Left kidney (tissue), 8 donors: Measurements from ENCODE around the gene LRRC49. TPM values are rescaled to one million over a fixed set of nuclear protein-coding genes. Genes with fewer than 3 reads are reported as not detected.
"Not testable (repeated sequence)": the region's sequence is repeated elsewhere in the genome, so short reads cannot be mapped to it uniquely, and the experiment has no call there.

ENCODE experiments used
- DNase-seq: peaks from one replicate; pipeline ENCODE4 v3.0.0-alpha.2; 2013
- long read RNA-seq, 8 donors: transcript quantifications; one replicate each; lab custom pipeline, GENCODE V29; 2026
- polyA plus RNA-seq: library from polyadenylated mRNA; unstranded; fragments of 120-200 nt; gene quantifications from one replicate; pipeline ENCODE4 v1.2.1, GENCODE V29; 2013; ENCODE audit not compliant: insufficient read length

The LRRC49 gene, protein sequence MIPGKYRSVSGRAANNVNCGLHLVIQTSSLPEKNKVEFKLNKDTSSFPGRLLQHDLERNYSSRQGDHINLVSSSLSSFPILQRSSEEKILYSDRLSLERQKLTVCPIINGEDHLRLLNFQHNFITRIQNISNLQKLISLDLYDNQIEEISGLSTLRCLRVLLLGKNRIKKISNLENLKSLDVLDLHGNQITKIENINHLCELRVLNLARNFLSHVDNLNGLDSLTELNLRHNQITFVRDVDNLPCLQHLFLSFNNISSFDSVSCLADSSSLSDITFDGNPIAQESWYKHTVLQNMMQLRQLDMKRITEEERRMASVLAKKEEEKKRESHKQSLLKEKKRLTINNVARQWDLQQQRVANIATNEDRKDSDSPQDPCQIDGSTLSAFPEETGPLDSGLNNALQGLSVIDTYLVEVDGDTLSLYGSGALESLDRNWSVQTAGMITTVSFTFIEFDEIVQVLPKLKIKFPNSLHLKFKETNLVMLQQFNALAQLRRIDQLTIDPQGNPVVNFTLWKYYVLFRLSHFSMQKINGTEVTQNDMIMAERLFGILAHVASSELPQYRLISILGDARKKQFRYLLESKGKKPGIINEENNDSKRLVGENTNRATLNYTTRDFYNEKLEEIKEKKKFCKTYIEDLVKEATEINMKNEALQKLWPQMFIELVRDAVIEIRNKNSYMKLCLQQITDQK
- 20.9 TPM for polyA plus RNA-seq
- long read RNA-seq, donor 1, partial matches to known transcripts, result 0 of 1 reads
- long read RNA-seq, donor 1, other reads (novel, unspliced or antisense), result 0 of 1 reads
- long read RNA-seq, donor 2, partial matches to known transcripts, result 0 of 1 reads
- long read RNA-seq, donor 2, other reads (novel, unspliced or antisense), result 0 of 1 reads
- long read RNA-seq, donor 3, result 0 reads
- long read RNA-seq, donor 4, result 0 reads
- long read RNA-seq, donor 5, partial matches to known transcripts, result 0 of 3 reads
- long read RNA-seq, donor 5, other reads (novel, unspliced or antisense), result 0 of 3 reads
- long read RNA-seq, donor 6, partial matches to known transcripts, result 5 of 8 reads
- long read RNA-seq, donor 6, other reads (novel, unspliced or antisense), result 0 of 8 reads
- long read RNA-seq, donor 7, partial matches to known transcripts, result 0 of 2 reads
- long read RNA-seq, donor 7, other reads (novel, unspliced or antisense), result 0 of 2 reads
- long read RNA-seq, donor 8, partial matches to known transcripts, result 0 of 2 reads
- long read RNA-seq, donor 8, other reads (novel, unspliced or antisense), result 0 of 2 reads

DNA sequence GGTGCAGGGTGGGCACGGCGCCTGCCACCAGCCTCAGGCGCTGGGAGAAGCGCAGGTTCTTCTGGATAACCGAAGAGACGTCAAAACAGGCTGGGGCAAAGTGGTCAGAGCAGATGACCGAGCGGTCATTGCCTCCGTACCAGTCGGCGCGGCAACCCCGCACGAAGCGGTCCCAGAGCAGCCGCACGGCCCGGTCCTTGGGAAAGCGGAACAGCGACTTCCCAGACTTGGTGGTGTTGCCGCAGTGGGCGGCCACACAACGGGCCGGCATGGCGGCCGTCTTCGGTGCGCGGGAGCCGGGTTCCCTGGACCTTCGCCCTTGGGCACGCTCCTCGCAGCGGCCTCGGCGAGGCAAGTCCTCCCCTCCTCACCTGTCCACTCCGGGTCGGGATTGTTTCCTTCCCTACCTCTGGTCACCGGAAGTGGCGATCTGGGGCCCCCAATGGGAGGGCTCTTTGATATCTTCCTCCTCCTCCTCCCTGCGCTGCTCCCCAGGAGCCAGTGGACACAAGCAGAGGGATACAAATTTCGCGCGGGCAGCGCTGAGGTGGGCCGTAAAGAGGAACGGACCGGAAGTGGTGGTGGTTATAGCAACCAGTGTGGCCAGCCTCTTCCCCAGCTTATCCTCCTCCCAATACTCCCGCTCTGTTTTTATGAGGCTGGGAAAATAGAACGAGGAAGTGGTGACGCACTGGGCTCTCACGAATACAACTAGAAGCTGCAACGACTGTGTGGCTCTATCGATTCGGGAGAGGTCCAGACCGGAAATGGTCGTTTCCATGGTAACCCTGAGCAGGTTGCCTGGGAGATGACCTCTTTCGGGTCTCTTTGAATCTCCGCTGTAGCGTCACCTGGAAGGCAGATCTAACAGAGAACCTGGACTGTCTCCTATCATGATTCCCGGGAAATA lies at the start of gene LRRC49, which contains the start of gene THAP10:
Gene LRRC49 (plus strand): TSS at position 825 of the 910 bp plus-strand sequence. CDS start 69 bp downstream, at position 894.
Gene THAP10 (minus strand): TSS at position 432 of the 910 bp plus-strand sequence. CDS start 161 bp downstream, at position 271.
- DNase-seq, result peak; percentile 92

DNA sequence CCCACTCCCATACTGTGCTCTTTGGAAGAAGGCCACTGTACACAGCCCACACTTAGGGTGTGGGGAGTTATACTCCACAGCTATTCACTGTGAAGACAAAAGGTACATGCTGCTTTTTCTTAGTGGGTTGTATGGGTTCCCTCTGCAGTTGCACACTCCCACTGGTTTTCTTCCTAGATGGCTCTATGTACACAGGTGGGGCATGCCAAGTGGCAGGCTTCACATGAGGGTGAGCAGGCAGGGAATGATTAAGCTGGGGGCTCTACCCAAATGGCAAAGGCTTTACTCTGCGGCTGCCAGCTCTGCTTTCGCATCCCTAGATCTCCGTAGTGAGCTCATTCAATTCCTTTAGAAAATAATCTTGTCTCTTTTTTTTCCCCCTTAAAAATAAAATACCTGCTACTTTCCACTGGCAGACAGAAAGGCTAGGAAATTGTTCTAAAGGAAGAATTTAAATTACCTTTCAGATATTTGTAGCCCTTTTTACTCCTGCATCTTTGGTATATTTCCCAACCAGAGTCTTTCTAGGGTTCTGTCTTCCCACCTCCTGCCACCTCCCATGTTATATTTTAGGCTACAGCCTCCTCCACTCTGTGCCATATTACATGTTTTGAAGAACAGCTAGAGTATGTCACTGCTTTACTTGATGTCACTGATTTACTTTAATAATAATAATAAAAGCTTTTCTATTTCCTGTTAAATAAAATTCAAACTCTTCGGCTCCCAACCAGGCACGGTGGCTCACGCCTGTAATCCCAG lies 46.8 kb upstream of the LRRC49 start:
- no peak for DNase-seq

- DNase-seq, result no peak
Measured at GRCh38 chr15:70851889-70852288, 40.7 kb upstream of the LRRC49 start.

- DNase-seq, result no peak
Measured at GRCh38 chr15:70852501-70853317, 39.9 kb upstream of the LRRC49 start.

DNA sequence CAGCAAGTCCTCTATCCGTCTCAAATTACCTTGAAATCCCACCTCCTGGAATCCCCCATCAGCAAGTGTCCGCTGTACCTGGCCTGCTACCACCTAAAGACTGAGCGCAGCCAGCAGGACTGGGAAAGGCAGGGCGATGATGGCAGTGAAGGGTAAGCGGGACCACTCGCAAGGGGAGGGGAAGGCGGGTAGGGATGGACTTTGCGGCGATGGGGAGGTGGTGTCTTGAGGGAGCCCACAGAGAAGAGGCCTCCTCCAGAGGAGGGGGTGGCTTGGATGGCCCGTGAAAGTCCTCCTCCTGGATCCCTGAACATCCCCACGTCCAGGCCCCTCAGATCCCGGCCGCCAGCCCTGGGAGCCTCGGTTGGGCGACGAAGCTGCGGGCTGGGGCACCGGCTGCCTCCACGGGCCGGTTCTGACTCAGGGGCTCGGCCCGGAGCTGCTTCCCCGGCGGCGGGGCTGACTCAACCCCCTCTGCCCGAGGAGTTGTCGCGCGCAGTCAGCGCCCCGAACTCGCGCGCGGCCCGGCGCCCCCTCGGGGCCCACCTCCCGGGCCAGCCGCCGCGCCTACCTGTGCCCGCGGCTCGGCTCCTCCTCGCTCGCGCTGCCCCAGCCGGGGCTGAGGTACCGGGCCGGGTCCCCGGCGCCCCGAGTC lies 39.2 kb upstream of the LRRC49 start:
- DNase-seq, result peak; percentile 48

DNA sequence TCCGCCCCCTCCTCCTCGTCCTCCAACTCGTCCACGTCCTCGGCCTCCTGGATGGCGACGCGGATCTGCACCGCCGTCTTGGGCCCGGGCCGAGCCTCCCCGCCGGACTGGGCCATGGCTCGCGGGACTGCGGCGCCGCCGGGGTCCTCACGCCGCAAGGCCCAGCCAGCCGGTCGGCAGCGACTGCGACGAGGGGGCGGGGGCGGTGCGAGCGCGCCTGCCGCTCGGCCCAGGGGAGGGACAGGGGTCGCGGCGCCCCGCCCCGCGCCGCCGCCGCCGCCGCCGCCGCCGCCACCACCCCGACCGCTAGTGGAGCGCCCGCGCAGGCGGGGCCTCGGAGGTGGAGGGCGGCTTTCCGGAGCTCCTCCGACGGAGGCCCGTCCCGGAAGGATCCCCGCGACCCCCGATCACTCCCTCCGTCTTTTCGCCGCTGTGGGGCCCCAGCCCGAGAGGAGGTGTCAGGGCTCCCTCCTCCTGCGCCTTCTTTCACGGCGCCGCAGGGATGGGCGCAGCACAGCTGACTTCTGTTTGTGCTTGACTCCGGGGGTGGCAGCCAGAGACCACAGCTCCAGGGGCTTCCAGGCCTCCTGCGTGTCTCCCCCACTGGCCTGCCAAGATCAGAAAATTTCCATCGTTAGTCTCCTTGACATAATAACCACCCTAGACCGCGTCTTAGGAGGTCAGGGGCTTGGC lies 38.5 kb upstream of the LRRC49 start, which contains the start of gene LARP6:
Gene LARP6 (minus strand): TSS at position 185 of the 693 bp plus-strand sequence. CDS start 69 bp downstream, at position 116.
- DNase-seq, result peak; percentile 43

GRCh38 chr15:70854666-70854976 lies 38.0 kb upstream of the LRRC49 start:
- no peak for DNase-seq

DNA sequence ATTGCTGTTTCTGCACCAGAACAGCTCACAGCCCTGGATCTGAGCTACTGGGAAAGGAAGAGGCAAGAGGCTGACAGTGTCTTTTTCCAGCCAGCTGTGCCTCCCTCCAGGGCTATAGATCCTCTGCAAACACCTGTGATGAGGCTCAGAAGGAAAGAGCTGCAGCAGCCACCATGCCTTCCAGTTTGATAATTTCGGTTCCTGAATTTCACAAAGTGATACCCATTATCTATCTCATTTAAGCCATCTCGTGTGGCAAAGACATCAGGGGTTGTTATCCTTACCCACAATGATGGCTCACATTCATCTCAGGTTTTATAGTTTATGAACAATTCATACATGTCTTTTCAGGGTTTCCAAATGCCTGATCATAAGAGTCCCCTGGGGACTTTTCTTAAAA lies 36.9 kb upstream of the LRRC49 start:
- DNase-seq, result no peak

- DNase-seq, result no peak
Measured at GRCh38 chr15:70856177-70856883, 36.3 kb upstream of the LRRC49 start.

GRCh38 chr15:70856884-70857561 lies 35.6 kb upstream of the LRRC49 start:
- no peak for DNase-seq

DNA sequence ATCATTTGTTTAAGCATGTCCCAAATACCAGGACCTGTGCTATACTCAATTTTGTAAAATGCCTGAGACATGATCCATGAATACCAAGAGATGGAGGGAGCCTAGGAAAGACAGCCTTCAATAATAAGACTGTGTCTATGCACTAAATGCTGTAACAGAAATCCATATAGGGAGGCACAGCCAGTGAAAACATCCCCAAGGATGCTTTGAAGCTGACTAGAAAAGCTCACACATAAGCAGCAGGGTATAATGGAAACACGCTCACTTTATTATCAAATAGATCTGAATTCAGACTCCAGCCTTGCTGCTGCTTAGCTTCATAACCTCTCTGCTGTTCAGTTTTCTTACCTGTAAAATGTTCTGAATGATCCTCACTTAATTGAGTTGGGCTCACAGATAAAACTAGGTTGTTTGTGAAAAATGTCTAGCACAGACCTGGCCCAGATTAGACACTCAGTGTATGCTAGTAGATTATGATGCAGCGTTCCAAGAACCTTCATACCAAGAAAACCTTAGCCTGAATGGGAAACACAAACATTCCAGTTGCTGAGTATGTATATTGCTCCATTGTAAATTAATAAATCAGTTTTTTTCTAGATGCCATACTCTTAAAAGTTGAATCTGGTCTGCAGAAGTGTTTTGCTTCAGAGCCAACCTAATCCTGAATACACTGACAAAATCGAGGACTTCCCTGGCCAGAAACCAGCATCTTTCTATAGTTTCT lies 34.9 kb upstream of the LRRC49 start:
- DNase-seq, result no peak

GRCh38 chr15:70858614-70859321 lies 33.9 kb upstream of the LRRC49 start:
- not testable (repeated sequence) for DNase-seq

DNA sequence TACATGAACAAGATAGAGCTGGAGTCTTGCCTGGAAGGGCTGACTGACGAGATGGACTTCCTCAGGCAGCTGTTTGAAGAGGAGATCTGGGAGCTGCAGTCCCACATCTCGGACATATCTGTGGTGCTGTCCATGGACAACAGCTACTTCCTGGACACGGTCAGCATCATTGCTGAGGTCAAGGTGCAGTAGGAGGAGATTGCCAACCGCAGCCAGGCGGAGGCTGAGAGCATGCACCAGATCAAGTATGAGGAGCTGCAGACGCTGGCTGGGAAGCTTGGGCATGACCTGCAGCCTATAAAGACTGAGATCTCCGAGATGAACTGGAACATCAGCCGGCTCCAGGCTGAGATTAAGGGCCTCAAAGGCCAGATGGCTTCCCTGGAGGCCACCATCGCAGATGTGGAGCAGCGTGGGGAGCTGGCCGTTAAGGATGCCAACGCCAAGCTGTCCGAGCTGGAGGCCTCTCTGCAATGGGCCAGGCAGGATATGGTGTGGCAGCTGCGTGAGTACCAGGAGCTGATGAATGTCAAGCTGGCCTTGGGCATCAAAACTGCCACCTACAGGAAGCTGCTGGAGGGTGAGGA lies 33.2 kb upstream of the LRRC49 start:
- DNase-seq, result no peak

DNA sequence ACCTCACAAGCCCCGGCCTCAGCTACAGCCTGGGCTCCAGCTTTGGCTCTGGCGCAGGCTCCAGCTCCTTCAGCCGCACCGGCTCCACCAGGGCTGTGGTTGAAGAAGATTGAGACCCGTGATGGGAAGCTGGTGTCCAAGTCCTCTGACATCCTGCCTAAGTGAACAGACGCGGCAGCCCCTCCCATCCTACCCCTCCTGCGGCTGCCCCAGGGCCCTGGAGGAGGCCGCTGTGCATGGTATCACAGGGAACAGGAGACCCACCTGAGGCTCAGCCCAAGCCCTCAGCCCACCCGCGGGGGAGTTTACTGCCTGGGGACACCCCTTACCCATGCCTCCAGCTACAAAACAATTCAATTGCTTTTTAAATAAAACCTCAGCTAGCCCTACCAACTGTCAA lies 32.6 kb upstream of the LRRC49 start:
- no peak for DNase-seq
